ENCODE measurements around the gene PRRT2.
A peak's percentile ranks its signal among the peaks of the same experiment; 100 is the strongest.
"Not testable (repeated sequence)": the region's sequence is repeated elsewhere in the genome, so short reads cannot be mapped to it uniquely, and the experiment has no call there.

Gene PRRT2

GRCh38 chr16:29831490-29831889 lies 19.5 kb downstream of the PRRT2 start:
- no peak for DNase-seq (ENCODE audit: extremely low read depth in 1 of 2, low read depth in 1 of 2)

GRCh38 chr16:29833219-29833618 lies 21.2 kb downstream of the PRRT2 start:
- DNase-seq (ENCODE audit: extremely low read depth in 1 of 2, low read depth in 1 of 2) = not testable (repeated sequence)

- no peak for DNase-seq (ENCODE audit: extremely low read depth in 1 of 2, low read depth in 1 of 2)
Measured at GRCh38 chr16:29834079-29834478, 22.1 kb downstream of the PRRT2 start.

GRCh38 chr16:29835926-29836325 lies 23.9 kb downstream of the PRRT2 start:
- no peak for DNase-seq (ENCODE audit: extremely low read depth in 1 of 2, low read depth in 1 of 2)

GRCh38 chr16:29836623-29837022 lies 24.6 kb downstream of the PRRT2 start:
- no peak for DNase-seq (ENCODE audit: extremely low read depth in 1 of 2, low read depth in 1 of 2)

- no peak for DNase-seq (ENCODE audit: extremely low read depth in 1 of 2, low read depth in 1 of 2)
Measured at GRCh38 chr16:29837841-29838240, 25.8 kb downstream of the PRRT2 start.

- no peak for DNase-seq (ENCODE audit: extremely low read depth in 1 of 2, low read depth in 1 of 2)
Measured at GRCh38 chr16:29839822-29840221, 27.8 kb downstream of the PRRT2 start.

GRCh38 chr16:29840240-29840639 lies 28.2 kb downstream of the PRRT2 start:
- DNase-seq (ENCODE audit: extremely low read depth in 1 of 2, low read depth in 1 of 2) = no peak

- DNase-seq (ENCODE audit: extremely low read depth in 1 of 2, low read depth in 1 of 2) = no peak
Measured at GRCh38 chr16:29841631-29842030, 29.6 kb downstream of the PRRT2 start.

- no peak for DNase-seq (ENCODE audit: extremely low read depth in 1 of 2, low read depth in 1 of 2)
Measured at GRCh38 chr16:29842732-29843346, 30.8 kb downstream of the PRRT2 start.

- DNase-seq (ENCODE audit: extremely low read depth in 1 of 2, low read depth in 1 of 2) = no peak
Measured at GRCh38 chr16:29843931-29844330, 31.9 kb downstream of the PRRT2 start.

GRCh38 chr16:29844575-29845331 lies 32.8 kb downstream of the PRRT2 start:
- DNase-seq (ENCODE audit: extremely low read depth in 1 of 2, low read depth in 1 of 2) = no peak

- no peak for DNase-seq (ENCODE audit: extremely low read depth in 1 of 2, low read depth in 1 of 2)
Measured at GRCh38 chr16:29845656-29846055, 33.7 kb downstream of the PRRT2 start.

- peak; percentile 58 to 64 for DNase-seq (ENCODE audit: extremely low read depth in 1 of 2, low read depth in 1 of 2)
Measured at GRCh38 chr16:29848420-29849297, 36.7 kb downstream of the PRRT2 start.

- DNase-seq (ENCODE audit: extremely low read depth in 1 of 2, low read depth in 1 of 2) = no peak
Measured at GRCh38 chr16:29849505-29849904, 37.5 kb downstream of the PRRT2 start.

- no peak for DNase-seq (ENCODE audit: extremely low read depth in 1 of 2, low read depth in 1 of 2)
Measured at GRCh38 chr16:29850998-29851397, 39.0 kb downstream of the PRRT2 start.

GRCh38 chr16:29852654-29853053 lies 40.7 kb downstream of the PRRT2 start:
- no peak for DNase-seq (ENCODE audit: extremely low read depth in 1 of 2, low read depth in 1 of 2)

GRCh38 chr16:29854520-29855100 lies 42.6 kb downstream of the PRRT2 start:
- no peak for DNase-seq (ENCODE audit: extremely low read depth in 1 of 2, low read depth in 1 of 2)

- DNase-seq (ENCODE audit: extremely low read depth in 1 of 2, low read depth in 1 of 2) = no peak
Measured at GRCh38 chr16:29857133-29857760, 45.3 kb downstream of the PRRT2 start.

- no peak for DNase-seq (ENCODE audit: extremely low read depth in 1 of 2, low read depth in 1 of 2)
Measured at GRCh38 chr16:29858149-29858849, 46.3 kb downstream of the PRRT2 start.
